Upper lobe of left lung (tissue), 6 donors: ENCODE data around the gene KCNK6. TPM values are rescaled to one million over a fixed set of nuclear protein-coding genes. Genes with fewer than 3 reads are reported as not detected.

ENCODE experiments used
- ATAC-seq, 2 donors: fragments of 200-7000 bp; cut with Tn5 transposase; one replicate each; pipeline ENCODE4 v1.9.1; 2022; ENCODE audit warnings: mild to moderate bottlenecking in 2 of 2, moderate library complexity in 2 of 2; ENCODE audit not compliant: low FRiP score in 2 of 2
- DNase-seq, 2 donors: peaks; one replicate each; pipeline ENCODE4 v3.0.0-alpha.2; 2019 to 2020
- H3K27ac ChIP-seq, 4 donors: fragments of 200-600 bp; sonication (generic); one replicate each; pipeline ENCODE4 v1.5.1; 2016 to 2019
- H3K27me3 ChIP-seq, 4 donors: fragments of 200-600 bp; sonication (generic); one replicate each; pipeline ENCODE4 v1.5.1; 2017 to 2019
- H3K36me3 ChIP-seq, 4 donors: fragments of 200-600 bp; sonication (generic); one replicate each; pipeline ENCODE4 v1.5.1; 2016 to 2019
- H3K4me1 ChIP-seq, 4 donors: fragments of 200-600 bp; sonication (generic); one replicate each; pipeline ENCODE4 v1.5.1; 2018 to 2019
- H3K4me3 ChIP-seq, 4 donors: fragments of 200-600 bp; sonication (generic); one replicate each; pipeline ENCODE4 v1.5.1; 2017 to 2019; ENCODE audit warnings: mild to moderate bottlenecking in 2 of 4, moderate library complexity in 1 of 4
- H3K9me3 ChIP-seq, 4 donors: fragments of 200-600 bp; sonication (generic); one replicate each; pipeline ENCODE4 v1.5.1; 2018 to 2019
- EP300 ChIP-seq, 4 donors: sonication (generic); formaldehyde crosslinking; IDR thresholded peaks; one replicate each; pipeline ENCODE4 v1.5.1; 2017; ENCODE audit warnings: antibody characterized with exemption in 4 of 4, control low read depth in 2 of 4
- POLR2A ChIP-seq, 4 donors: fragments of 450-650 bp; IDR thresholded peaks; one replicate each; pipeline ENCODE4 v1.5.1; 2016 to 2017; ENCODE audit warnings: antibody characterized with exemption in 4 of 4, mild to moderate bottlenecking in 2 of 4
- POLR2AphosphoS5 ChIP-seq, 2 donors: sonication (generic); formaldehyde crosslinking; IDR thresholded peaks; one replicate each; pipeline ENCODE4 v1.5.1; 2017; ENCODE audit warnings: antibody characterized with exemption in 2 of 2
- WGBS, 2 donors: methylation state at CpG; one replicate each; pipeline ENCODE4 v1.1.5; 2017 to 2018; 5-methylcytosine and 5-hydroxymethylcytosine counted together
- total RNA-seq, 6 donors: library from RNA; depleted of rRNA in 4 of 6; stranded (reverse); fragments of >200 nt in 4 of 6; gene quantifications; one replicate each; pipeline versions ENCODE4 v1.1.0 to v1.2.1, GENCODE V29; 2016 to 2021
- TF ChIP-seq, protein P1 (sequence below), 6 experiments: fragments of 450-650 bp in 4 of 6; fragments of 200-600 bp in 2 of 6; sonication (generic) in 2 of 6; IDR thresholded peaks; one replicate each; pipeline ENCODE4 v1.5.1; 2016 to 2019; ENCODE audit warnings: antibody characterized with exemption in 6 of 6
- donor health status: DM: no; HTN: no; CAD: no; lungs with moderate emphysema.
- donor health status: DM: no; HTN: yes; CAD: no; lungs with severe emphysema.

KCNK6 gene
- total RNA-seq, 6 donors from 2014 or later: 6.8 to 22.0 (median 12.0) TPM

GRCh38 chr19:38371081-38371480, 51.4 kb downstream of the KCNK6 start:
- H3K27ac ChIP-seq: no peak overlapping the region
- ATAC-seq (no peak), DNase-seq (no peak)
- no peaks in the 10 kb centered on the region for H3K27me3 ChIP-seq
- H3K36me3 ChIP-seq: peaks cover 0 to under 1% (median 0%) of the 10 kb centered on the region in 4 donors
- TF ChIP-seq POLR2AphosphoS5 (IDR thresholded peaks at IDR 0.05) (no peak), EP300 (IDR thresholded peaks at IDR 0.05) (no peak), POLR2A (IDR thresholded peaks at IDR 0.05) (no peak)
- TF ChIP-seq, protein P1, sequence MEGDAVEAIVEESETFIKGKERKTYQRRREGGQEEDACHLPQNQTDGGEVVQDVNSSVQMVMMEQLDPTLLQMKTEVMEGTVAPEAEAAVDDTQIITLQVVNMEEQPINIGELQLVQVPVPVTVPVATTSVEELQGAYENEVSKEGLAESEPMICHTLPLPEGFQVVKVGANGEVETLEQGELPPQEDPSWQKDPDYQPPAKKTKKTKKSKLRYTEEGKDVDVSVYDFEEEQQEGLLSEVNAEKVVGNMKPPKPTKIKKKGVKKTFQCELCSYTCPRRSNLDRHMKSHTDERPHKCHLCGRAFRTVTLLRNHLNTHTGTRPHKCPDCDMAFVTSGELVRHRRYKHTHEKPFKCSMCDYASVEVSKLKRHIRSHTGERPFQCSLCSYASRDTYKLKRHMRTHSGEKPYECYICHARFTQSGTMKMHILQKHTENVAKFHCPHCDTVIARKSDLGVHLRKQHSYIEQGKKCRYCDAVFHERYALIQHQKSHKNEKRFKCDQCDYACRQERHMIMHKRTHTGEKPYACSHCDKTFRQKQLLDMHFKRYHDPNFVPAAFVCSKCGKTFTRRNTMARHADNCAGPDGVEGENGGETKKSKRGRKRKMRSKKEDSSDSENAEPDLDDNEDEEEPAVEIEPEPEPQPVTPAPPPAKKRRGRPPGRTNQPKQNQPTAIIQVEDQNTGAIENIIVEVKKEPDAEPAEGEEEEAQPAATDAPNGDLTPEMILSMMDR (IDR thresholded peaks at IDR 0.05): no peak
- WGBS, 2 donors: 74 to 75% methylated on average over 6 of the region's 6 CpGs
- no peak overlapping the region for H3K4me3 ChIP-seq
- no peaks in the 10 kb centered on the region for H3K9me3 ChIP-seq
- H3K4me1 ChIP-seq: peaks cover 9 to 16% (median 13%) of the 10 kb centered on the region in 4 donors

- H3K9me3 ChIP-seq: no peaks in the 10 kb centered on the region
- peak overlapping the region; percentile 7 to 88 (median 78) for H3K4me3 ChIP-seq
- DNase-seq: no peak
- peak overlapping the region; percentile 87 to 96 (median 92) for H3K27ac ChIP-seq
- H3K4me1 ChIP-seq: peaks cover 21 to 32% (median 22%) of the 10 kb centered on the region in 4 donors
- H3K36me3 ChIP-seq: peaks cover 0 to 26% (median 17%) of the 10 kb centered on the region in 4 donors
- no peak for ATAC-seq
- WGBS, 2 donors: 76 to 78% methylated on average over 6 of the region's 6 CpGs
- no peaks in the 10 kb centered on the region for H3K27me3 ChIP-seq
- TF ChIP-seq EP300 (IDR thresholded peaks at IDR 0.05): no peak
- no peak for TF ChIP-seq POLR2A (IDR thresholded peaks at IDR 0.05)
- TF ChIP-seq, protein P1 (IDR thresholded peaks at IDR 0.05): no peak
- TF ChIP-seq POLR2AphosphoS5 (IDR thresholded peaks at IDR 0.05): no peak
Observed at GRCh38 chr19:38373907-38374331, 54.3 kb downstream of the KCNK6 start.

GRCh38 chr19:38374332-38375097, 54.9 kb downstream of the KCNK6 start, which contains the start of gene PSMD8:
Gene PSMD8, plus strand, starts transcription at chr19:38374571. Its CDS starts 31 bp downstream, at chr19:38374602.
- Histone ChIP-seq H3K27me3 (no peaks in the 10 kb centered on the region), H3K27ac (peak within 1 kb of the TSS; percentile 87 to 96 (median 92)), H3K4me3 (peak within 1 kb of the TSS; percentile 74 to 97 (median 84)), H3K9me3 (no peaks in the 10 kb centered on the region), H3K36me3 (peaks cover 0 to 32% (median 23%) of the 10 kb centered on the region in 4 donors), H3K4me1 (peaks cover 21 to 32% (median 22%) of the 10 kb centered on the region in 4 donors)
- DNase-seq: peak; percentile 99 to 100
- peak; percentile 99 for ATAC-seq
- TF ChIP-seq EP300 (IDR thresholded peaks at IDR 0.05): peak in 1 of 4 donors; percentile 55
- TF ChIP-seq POLR2A (IDR thresholded peaks at IDR 0.05): peak; percentile 44 to 98 (median 89)
- TF ChIP-seq, protein P1 (IDR thresholded peaks at IDR 0.05): peak in 2 of 6 experiments; percentile 21 to 44
- peak; percentile 90 to 97 for TF ChIP-seq POLR2AphosphoS5 (IDR thresholded peaks at IDR 0.05)
- WGBS, 2 donors: 1 to 2% methylated on average over 25 to 63 of the region's 65 CpGs

DNA sequence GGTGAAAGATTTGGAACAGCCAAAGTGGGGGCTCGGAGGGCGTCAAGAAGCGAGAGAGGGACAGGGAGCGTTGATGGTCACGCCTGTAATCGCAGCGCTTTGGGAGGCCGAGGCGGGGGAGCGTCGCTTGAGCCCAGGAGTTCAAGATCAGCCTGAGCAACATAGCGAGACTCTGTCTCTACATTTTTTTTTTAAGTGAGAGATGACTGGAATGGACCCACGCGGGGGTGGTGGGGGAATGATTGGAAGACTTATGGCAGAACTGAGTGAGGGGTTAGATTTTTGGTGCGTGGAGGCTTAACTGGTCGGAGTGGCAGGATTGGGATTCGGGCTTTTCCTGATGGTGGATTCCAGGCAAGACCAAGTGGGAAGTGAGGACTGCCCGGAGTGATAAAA, 55.5 kb downstream of the KCNK6 start:
- Histone ChIP-seq H3K36me3 (peaks cover 0 to 38% (median 27%) of the 10 kb centered on the region in 4 donors), H3K4me1 (peaks cover 21 to 32% (median 22%) of the 10 kb centered on the region in 4 donors), H3K4me3 (peak overlapping the region; percentile 74 to 97 (median 84)), H3K27me3 (no peaks in the 10 kb centered on the region), H3K27ac (peak overlapping the region; percentile 87 to 96 (median 92)), H3K9me3 (no peaks in the 10 kb centered on the region)
- 2 to 3% methylated on average over 11 to 18 of the region's 18 CpGs for WGBS, 2 donors
- TF ChIP-seq POLR2AphosphoS5 (IDR thresholded peaks at IDR 0.05): no peak
- TF ChIP-seq, protein P1 (IDR thresholded peaks at IDR 0.05): no peak
- TF ChIP-seq POLR2A (IDR thresholded peaks at IDR 0.05): no peak
- no peak for TF ChIP-seq EP300 (IDR thresholded peaks at IDR 0.05)
- ATAC-seq (peak in 1 of 2 donors; percentile 27), DNase-seq (no peak)
